SK-N-SH (cell line): ENCODE results near the gene DRD2. TPM values are rescaled to one million over a fixed set of nuclear protein-coding genes. Genes with fewer than 3 reads are reported as not detected.

Source experiments
- CTCF ChIA-PET: fragments of 300-600, 350-600 bp; formaldehyde crosslinking; extraction: SDS; loops from one replicate; lab custom pipeline; 2021; lab: Yijun Ruan, JAX
- POLR2A ChIA-PET: fragments of 350-600 bp; sonication (Branson Sonifier 250); formaldehyde crosslinking; extraction: SDS; loops from one replicate; lab custom pipeline; 2020; ENCODE audit warnings: antibody characterized with exemption, inconsistent platforms; lab: Yijun Ruan, JAX
- DNase-seq: peaks from one replicate; pipeline ENCODE4 v3.0.0; 2012
- H2AFZ ChIP-seq: fragments of 200-600 bp; sonication (generic); 2 replicates; pipeline ENCODE4 v1.8.1; 2016; ENCODE audit warnings: antibody characterized with exemption, mild to moderate bottlenecking, low read depth
- H3F3A ChIP-seq: fragments of 200-600 bp; sonication (generic); replicated peaks from 2 replicates; pipeline ENCODE3; 2016; ENCODE audit warnings: antibody characterized with exemption, mild to moderate bottlenecking; ENCODE audit not compliant: insufficient read depth
- H3K27ac ChIP-seq, 2 experiments: fragments of 200-500 bp in 1 of 2; fragments of 200-600 bp in 1 of 2; sonication (Bioruptor generic) in 1 of 2; sonication (generic), shearing (Covaris generic) in 1 of 2; 2 replicates each; pipeline versions ENCODE4 v1.5.1 to v1.6.1; 2014 to 2016; ENCODE audit warnings: low read depth in 2 of 2, inconsistent platforms in 1 of 2, low read length in 1 of 2, mild to moderate bottlenecking in 1 of 2, mixed read lengths in 1 of 2
- H3K27me3 ChIP-seq: fragments of 200-600 bp; sonication (generic), shearing (Covaris generic); 2 replicates; pipeline ENCODE4 v1.6.1; 2016; ENCODE audit warnings: mixed run types; ENCODE audit not compliant: insufficient read depth
- H3K36me3 ChIP-seq, 2 experiments: fragments of 200-500 bp in 1 of 2; fragments of 200-600 bp in 1 of 2; sonication (Bioruptor generic) in 1 of 2; sonication (generic) in 1 of 2; replicated peaks in 1 of 2; 2 replicates each; pipeline versions ENCODE3 to v1.5.1; 2014 to 2016; ENCODE audit warnings: low read length in 1 of 2, mild to moderate bottlenecking in 1 of 2; ENCODE audit not compliant: insufficient read depth in 2 of 2, control insufficient read depth in 1 of 2
- H3K4me1 ChIP-seq, 2 experiments: fragments of 200-500 bp in 1 of 2; fragments of 200-600 bp in 1 of 2; sonication (Bioruptor generic) in 1 of 2; sonication (generic), shearing (Covaris generic) in 1 of 2; 2 replicates each; pipeline versions ENCODE4 v1.5.1 to v1.6.1; 2014 to 2016; ENCODE audit warnings: low read depth in 1 of 2, low read length in 1 of 2, mixed run types in 1 of 2; ENCODE audit not compliant: insufficient read depth in 2 of 2, control insufficient read depth in 1 of 2
- H3K4me2 ChIP-seq: fragments of 200-600 bp; sonication (generic), shearing (Covaris generic); 2 replicates; pipeline ENCODE4 v1.6.1; 2017; ENCODE audit warnings: mixed run types
- H3K4me3 ChIP-seq, 2 experiments: fragments of 200-500 bp in 1 of 2; fragments of 200-600 bp in 1 of 2; sonication (Bioruptor generic) in 1 of 2; sonication (generic), shearing (Covaris generic) in 1 of 2; 2 replicates each; pipeline versions ENCODE4 v1.5.1 to v1.8.1; 2014 to 2016; ENCODE audit warnings: low read depth in 2 of 2, inconsistent platforms in 1 of 2, low read length in 1 of 2, mild to moderate bottlenecking in 1 of 2, mixed read lengths in 1 of 2, moderate library complexity in 1 of 2
- H3K79me2 ChIP-seq: fragments of 200-600 bp; sonication (generic); 2 replicates; pipeline ENCODE4 v1.8.1; 2017; ENCODE audit warnings: mild to moderate bottlenecking; ENCODE audit not compliant: insufficient read depth
- H3K9ac ChIP-seq: fragments of 200-600 bp; sonication (generic); 2 replicates; pipeline ENCODE4 v1.6.1; 2017; ENCODE audit warnings: mixed run types
- H3K9me2 ChIP-seq: fragments of 200-600 bp; sonication (generic); 2 replicates; pipeline ENCODE4 v1.6.1; 2017; ENCODE audit warnings: mixed run types
- H3K9me3 ChIP-seq: fragments of 200-600 bp; sonication (generic); 2 replicates; pipeline ENCODE4 v1.6.1; 2017; ENCODE audit warnings: mixed run types, mild to moderate bottlenecking, moderate library complexity
- H4K20me1 ChIP-seq: fragments of 200-600 bp; sonication (generic); 2 replicates; pipeline ENCODE4 v1.6.1; 2017; ENCODE audit warnings: mild to moderate bottlenecking, mixed run types; ENCODE audit not compliant: insufficient read depth
- CHD2 ChIP-seq: fragments of 150-350 bp; IDR thresholded peaks from 2 replicates; pipeline ENCODE4 v1.6.1; 2018; ENCODE audit warnings: low read length; ENCODE audit not compliant: partially characterized antibody
- EP300 ChIP-seq, 2 experiments: IDR thresholded peaks; 2 replicates each; pipeline versions ENCODE4 v1.4.0 to v1.6.1; 2012; ENCODE audit warnings: borderline replicate concordance in 1 of 2, low read depth in 1 of 2, low read length in 1 of 2
- EZH2phosphoT487 ChIP-seq: fragments of 200-600 bp; sonication (generic); IDR thresholded peaks from 2 replicates; pipeline ENCODE4 v1.6.1; 2017; ENCODE audit warnings: low read depth, mixed run types, mild to moderate bottlenecking, antibody characterized with exemption, moderate library complexity, borderline replicate concordance
- FOXJ3 ChIP-seq: sonication (generic); formaldehyde crosslinking; IDR thresholded peaks from 2 replicates; pipeline ENCODE4 v1.5.1; 2020; ENCODE audit warnings: mild to moderate bottlenecking, missing genetic modification reagents
- FOXM1 ChIP-seq: IDR thresholded peaks from 2 replicates; pipeline ENCODE4 v1.4.0; 2012; ENCODE audit warnings: low read depth, mild to moderate bottlenecking
- MEF2A ChIP-seq: IDR thresholded peaks from 2 replicates; pipeline ENCODE4 v1.4.0; 2012; ENCODE audit warnings: low read depth, borderline replicate concordance
- RXRA ChIP-seq: IDR thresholded peaks from 2 replicates; pipeline ENCODE4 v1.4.0; 2012; ENCODE audit warnings: low read depth, mild to moderate bottlenecking, borderline replicate concordance
- SIN3A ChIP-seq: IDR thresholded peaks from 2 replicates; pipeline ENCODE4 v1.6.1; 2012; ENCODE audit warnings: low read depth, mild to moderate bottlenecking, low read length, moderate library complexity, borderline replicate concordance
- TCF12 ChIP-seq: IDR thresholded peaks from 2 replicates; pipeline ENCODE4 v1.4.0; 2012
- TEAD4 ChIP-seq: IDR thresholded peaks from 2 replicates; pipeline ENCODE4 v1.4.0; 2012; ENCODE audit warnings: mild to moderate bottlenecking, borderline replicate concordance; ENCODE audit not compliant: insufficient read depth
- YY1 ChIP-seq: IDR thresholded peaks from 2 replicates; pipeline ENCODE4 v1.4.0; 2012; ENCODE audit warnings: low read depth, mild to moderate bottlenecking
- whole genome bisulfite sequencing: methylation state at CpG from one replicate; pipeline ENCODE4 v1.1.6; 2017; ENCODE audit warnings: low lambda C conversion rate; 5-methylcytosine and 5-hydroxymethylcytosine counted together
- polyA plus RNA-seq, 3 experiments: library from polyadenylated mRNA; depleted of rRNA; stranded (reverse); fragments of >200 nt; gene quantifications; 2 replicates each; pipeline ENCODE4 v1.2.3, GENCODE V29; 2012
- TF ChIP-seq, protein P1 (sequence below): IDR thresholded peaks from 2 replicates; pipeline ENCODE4 v1.4.0; 2012; ENCODE audit warnings: low read depth, borderline replicate concordance
- TF ChIP-seq, protein P2 (sequence below): IDR thresholded peaks from 2 replicates; pipeline ENCODE4 v1.6.1; 2012; ENCODE audit warnings: mild to moderate bottlenecking, low read depth, low read length, moderate library complexity

DRD2 gene
- polyA plus RNA-seq, 1 of the 3 experiments (the other 2 are of a cell fraction): 0.10 TPM

DNA sequence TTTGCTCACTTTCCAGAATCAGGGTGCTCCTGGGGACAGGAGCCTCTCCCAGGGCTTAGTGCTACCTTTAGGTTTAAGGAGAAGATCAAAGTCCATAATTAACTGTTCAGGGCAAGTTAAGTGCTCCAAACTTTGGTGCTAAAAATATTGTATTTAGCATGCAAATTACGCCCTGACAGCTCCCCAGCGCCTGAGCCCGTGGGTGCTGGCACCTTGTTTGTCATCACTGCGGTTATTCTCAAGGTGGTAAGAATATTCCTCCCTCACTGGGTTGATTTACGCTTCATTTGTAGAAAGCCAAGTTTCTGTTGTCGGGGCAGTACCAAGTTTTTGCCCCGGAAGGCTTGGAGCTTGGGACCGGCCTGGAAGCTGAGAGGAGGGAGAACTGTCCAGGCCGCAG is 66.3 kb downstream of the DRD2 start:
- H3K79me2 ChIP-seq: no peaks in the 10 kb centered on the region
- H3K9ac ChIP-seq: no peak overlapping the region
- H3F3A ChIP-seq: no peaks in the 10 kb centered on the region
- no peaks in the 10 kb centered on the region for H3K36me3 ChIP-seq
- no peaks in the 10 kb centered on the region for H3K27me3 ChIP-seq
- no peaks in the 10 kb centered on the region for H4K20me1 ChIP-seq
- TF ChIP-seq, protein P1, sequence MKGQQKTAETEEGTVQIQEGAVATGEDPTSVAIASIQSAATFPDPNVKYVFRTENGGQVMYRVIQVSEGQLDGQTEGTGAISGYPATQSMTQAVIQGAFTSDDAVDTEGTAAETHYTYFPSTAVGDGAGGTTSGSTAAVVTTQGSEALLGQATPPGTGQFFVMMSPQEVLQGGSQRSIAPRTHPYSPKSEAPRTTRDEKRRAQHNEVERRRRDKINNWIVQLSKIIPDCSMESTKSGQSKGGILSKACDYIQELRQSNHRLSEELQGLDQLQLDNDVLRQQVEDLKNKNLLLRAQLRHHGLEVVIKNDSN: no peak
- no peak for TF ChIP-seq FOXM1
- TF ChIP-seq TEAD4: no peak
- POLR2A ChIA-PET: no interaction called here
- CTCF ChIA-PET: no interaction called here
- peaks cover 0 to 10% of the 10 kb centered on the region in 2 experiments; a peak in 1 of 4 replicates for H3K4me1 ChIP-seq
- H3K9me2 ChIP-seq: no peaks in the 10 kb centered on the region
- H3K27ac ChIP-seq: no peak overlapping the region
- WGBS: 44% methylated on average over 8 of the region's 9 CpGs
- H2AFZ ChIP-seq: no peak overlapping the region
- H3K4me2 ChIP-seq: no peak overlapping the region
- H3K4me3 ChIP-seq: no peak overlapping the region
- H3K9me3 ChIP-seq: no peaks in the 10 kb centered on the region
- no peak for DNase-seq

DNA sequence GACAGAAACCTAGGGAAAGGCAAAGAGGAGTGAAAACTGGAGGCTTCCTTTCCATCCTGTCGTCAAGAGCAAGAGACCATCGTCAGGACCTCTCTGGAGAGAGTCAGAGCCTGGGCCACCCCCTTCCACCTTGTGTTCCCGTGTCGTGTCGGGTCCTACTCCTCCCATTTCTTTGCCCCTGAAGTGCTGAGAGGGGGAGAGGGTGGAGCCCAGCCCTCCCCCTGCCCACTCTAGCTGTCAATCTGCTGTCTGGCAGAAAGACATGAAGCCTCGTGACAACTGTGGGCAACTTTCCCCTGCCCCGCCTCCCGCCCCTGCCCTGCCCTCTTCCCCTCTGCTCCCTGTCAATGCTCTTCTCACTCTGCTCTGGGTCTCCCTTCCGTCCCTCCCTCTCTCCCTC is 67.0 kb downstream of the DRD2 start:
- Histone ChIP-seq H3K4me1 (peaks cover 0 to 10% of the 10 kb centered on the region in 2 experiments; a peak in 1 of 4 replicates), H3K36me3 (no peaks in the 10 kb centered on the region)
- POLR2A ChIA-PET: no interaction called here

More for the DNA sequence above, 67.0 kb downstream of the DRD2 start:
- Histone ChIP-seq H3K4me3 (no peak overlapping the region), H3F3A (no peaks in the 10 kb centered on the region), H3K79me2 (no peaks in the 10 kb centered on the region), H3K4me2 (no peak overlapping the region), H3K9ac (no peak overlapping the region), H3K9me2 (no peaks in the 10 kb centered on the region), H2AFZ (no peak overlapping the region), H3K27ac (no peak overlapping the region), H3K27me3 (no peaks in the 10 kb centered on the region), H3K9me3 (no peaks in the 10 kb centered on the region), H4K20me1 (no peaks in the 10 kb centered on the region)
- TF ChIP-seq EZH2phosphoT487 (no peak), CHD2 (no peak), FOXJ3 (CRISPR knock-in tag) (no peak), EP300 (IDR thresholded peaks at IDR 0.05; ENCODE audit: borderline replicate concordance in 1 of 2, low read depth in 1 of 2, low read length in 1 of 2) (no peak), MEF2A (no peak), TEAD4 (no peak), YY1 (no peak), TCF12 (no peak), RXRA (no peak), SIN3A (no peak)
- TF ChIP-seq, protein P2, sequence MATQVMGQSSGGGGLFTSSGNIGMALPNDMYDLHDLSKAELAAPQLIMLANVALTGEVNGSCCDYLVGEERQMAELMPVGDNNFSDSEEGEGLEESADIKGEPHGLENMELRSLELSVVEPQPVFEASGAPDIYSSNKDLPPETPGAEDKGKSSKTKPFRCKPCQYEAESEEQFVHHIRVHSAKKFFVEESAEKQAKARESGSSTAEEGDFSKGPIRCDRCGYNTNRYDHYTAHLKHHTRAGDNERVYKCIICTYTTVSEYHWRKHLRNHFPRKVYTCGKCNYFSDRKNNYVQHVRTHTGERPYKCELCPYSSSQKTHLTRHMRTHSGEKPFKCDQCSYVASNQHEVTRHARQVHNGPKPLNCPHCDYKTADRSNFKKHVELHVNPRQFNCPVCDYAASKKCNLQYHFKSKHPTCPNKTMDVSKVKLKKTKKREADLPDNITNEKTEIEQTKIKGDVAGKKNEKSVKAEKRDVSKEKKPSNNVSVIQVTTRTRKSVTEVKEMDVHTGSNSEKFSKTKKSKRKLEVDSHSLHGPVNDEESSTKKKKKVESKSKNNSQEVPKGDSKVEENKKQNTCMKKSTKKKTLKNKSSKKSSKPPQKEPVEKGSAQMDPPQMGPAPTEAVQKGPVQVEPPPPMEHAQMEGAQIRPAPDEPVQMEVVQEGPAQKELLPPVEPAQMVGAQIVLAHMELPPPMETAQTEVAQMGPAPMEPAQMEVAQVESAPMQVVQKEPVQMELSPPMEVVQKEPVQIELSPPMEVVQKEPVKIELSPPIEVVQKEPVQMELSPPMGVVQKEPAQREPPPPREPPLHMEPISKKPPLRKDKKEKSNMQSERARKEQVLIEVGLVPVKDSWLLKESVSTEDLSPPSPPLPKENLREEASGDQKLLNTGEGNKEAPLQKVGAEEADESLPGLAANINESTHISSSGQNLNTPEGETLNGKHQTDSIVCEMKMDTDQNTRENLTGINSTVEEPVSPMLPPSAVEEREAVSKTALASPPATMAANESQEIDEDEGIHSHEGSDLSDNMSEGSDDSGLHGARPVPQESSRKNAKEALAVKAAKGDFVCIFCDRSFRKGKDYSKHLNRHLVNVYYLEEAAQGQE: no peak
- CTCF ChIA-PET: no interaction called here
- no peak for DNase-seq
- WGBS: 45% methylated on average over 9 of the region's 9 CpGs
